ENCODE measurements around the gene HSD17B12.
A peak's percentile ranks its signal among the peaks of the same experiment; 100 is the strongest.

HSD17B12 gene

GRCh38 chr11:43842021-43842420, 161.5 kb downstream of the HSD17B12 start:
- H3K4me3 ChIP-seq (ENCODE audit: low read depth, low read length) = no peak overlapping the region
- no peak for DNase-seq (ENCODE audit: low read depth)
- no peak for TF ChIP-seq CTCF (IDR thresholded peaks at IDR 0.05; ENCODE audit: low read depth, low read length, missing control alignments)

GRCh38 chr11:43845816-43846215, 165.3 kb downstream of the HSD17B12 start:
- no peak for TF ChIP-seq CTCF (IDR thresholded peaks at IDR 0.05; ENCODE audit: low read depth, low read length, missing control alignments)
- no peak overlapping the region for H3K4me3 ChIP-seq (ENCODE audit: low read depth, low read length)
- DNase-seq (ENCODE audit: low read depth) = no peak

GRCh38 chr11:43852057-43852636, 171.6 kb downstream of the HSD17B12 start:
- no peak overlapping the region for H3K4me3 ChIP-seq (ENCODE audit: low read depth, low read length)
- peak; percentile 76 for TF ChIP-seq CTCF (IDR thresholded peaks at IDR 0.05; ENCODE audit: low read depth, low read length, missing control alignments)
- peak; percentile 36 for DNase-seq (ENCODE audit: low read depth)

GRCh38 chr11:43853781-43854180, 173.2 kb downstream of the HSD17B12 start:
- DNase-seq (ENCODE audit: low read depth) = no peak
- H3K4me3 ChIP-seq (ENCODE audit: low read depth, low read length) = no peak overlapping the region
- TF ChIP-seq CTCF (IDR thresholded peaks at IDR 0.05; ENCODE audit: low read depth, low read length, missing control alignments) = no peak

GRCh38 chr11:43856993-43857392, 176.5 kb downstream of the HSD17B12 start:
- TF ChIP-seq CTCF (IDR thresholded peaks at IDR 0.05; ENCODE audit: low read depth, low read length, missing control alignments) = no peak
- H3K4me3 ChIP-seq (ENCODE audit: low read depth, low read length) = no peak overlapping the region
- no peak for DNase-seq (ENCODE audit: low read depth)

- DNase-seq (ENCODE audit: low read depth) = no peak
- H3K4me3 ChIP-seq (ENCODE audit: low read depth, low read length) = no peak overlapping the region
- TF ChIP-seq CTCF (IDR thresholded peaks at IDR 0.05; ENCODE audit: low read depth, low read length, missing control alignments) = no peak
Measured at GRCh38 chr11:43861141-43861540, 180.6 kb downstream of the HSD17B12 start.

- no peak for DNase-seq (ENCODE audit: low read depth)
- no peak for TF ChIP-seq CTCF (IDR thresholded peaks at IDR 0.05; ENCODE audit: low read depth, low read length, missing control alignments)
- H3K4me3 ChIP-seq (ENCODE audit: low read depth, low read length) = no peak overlapping the region
Measured at GRCh38 chr11:43866520-43866919, 186.0 kb downstream of the HSD17B12 start.

Data from GM12864 (cell line).